ENCODE data around the gene FN3K.

FN3K gene

GRCh38 chr17:82703935-82704865 lies 31.2 kb upstream of the FN3K start:
- no peak for DNase-seq (ENCODE audit: low spot score)

- DNase-seq (ENCODE audit: low spot score) = no peak
Observed at GRCh38 chr17:82704886-82705285, 30.5 kb upstream of the FN3K start.

- DNase-seq (ENCODE audit: low spot score) = no peak
Observed at GRCh38 chr17:82705756-82706155, 29.7 kb upstream of the FN3K start.

DNA sequence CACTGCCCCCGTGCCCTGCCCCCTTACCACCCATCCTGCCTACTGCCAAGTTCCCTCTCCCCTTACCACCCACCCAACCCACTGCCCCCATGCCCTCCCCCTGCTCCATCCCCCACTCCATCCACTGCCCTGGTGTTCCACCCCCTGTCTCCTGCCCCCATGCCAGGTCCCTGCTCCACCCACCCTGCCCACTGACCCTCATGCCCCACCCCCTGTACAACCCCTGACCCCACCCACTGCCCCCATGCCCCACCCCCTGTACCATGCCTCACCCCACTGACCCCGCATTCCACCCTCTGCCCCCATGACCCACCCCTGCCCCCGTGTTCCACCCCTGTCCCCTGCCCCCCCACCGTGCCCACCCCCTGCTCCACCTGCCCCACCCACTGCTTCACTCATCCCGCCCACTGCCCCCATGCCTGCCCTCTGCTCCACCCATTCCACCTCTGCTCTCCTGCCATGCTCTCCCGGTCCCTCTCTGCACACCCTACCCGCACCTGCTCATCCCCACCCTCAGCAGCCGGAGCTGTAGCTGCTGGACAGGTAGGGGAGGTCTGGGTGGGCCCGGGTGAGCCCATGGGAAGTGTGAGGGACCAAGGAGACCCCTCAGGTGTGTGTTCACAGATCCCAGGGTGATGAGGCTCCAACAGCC lies 26.3 kb upstream of the FN3K start:
- no peak for DNase-seq (ENCODE audit: low spot score)

DNA sequence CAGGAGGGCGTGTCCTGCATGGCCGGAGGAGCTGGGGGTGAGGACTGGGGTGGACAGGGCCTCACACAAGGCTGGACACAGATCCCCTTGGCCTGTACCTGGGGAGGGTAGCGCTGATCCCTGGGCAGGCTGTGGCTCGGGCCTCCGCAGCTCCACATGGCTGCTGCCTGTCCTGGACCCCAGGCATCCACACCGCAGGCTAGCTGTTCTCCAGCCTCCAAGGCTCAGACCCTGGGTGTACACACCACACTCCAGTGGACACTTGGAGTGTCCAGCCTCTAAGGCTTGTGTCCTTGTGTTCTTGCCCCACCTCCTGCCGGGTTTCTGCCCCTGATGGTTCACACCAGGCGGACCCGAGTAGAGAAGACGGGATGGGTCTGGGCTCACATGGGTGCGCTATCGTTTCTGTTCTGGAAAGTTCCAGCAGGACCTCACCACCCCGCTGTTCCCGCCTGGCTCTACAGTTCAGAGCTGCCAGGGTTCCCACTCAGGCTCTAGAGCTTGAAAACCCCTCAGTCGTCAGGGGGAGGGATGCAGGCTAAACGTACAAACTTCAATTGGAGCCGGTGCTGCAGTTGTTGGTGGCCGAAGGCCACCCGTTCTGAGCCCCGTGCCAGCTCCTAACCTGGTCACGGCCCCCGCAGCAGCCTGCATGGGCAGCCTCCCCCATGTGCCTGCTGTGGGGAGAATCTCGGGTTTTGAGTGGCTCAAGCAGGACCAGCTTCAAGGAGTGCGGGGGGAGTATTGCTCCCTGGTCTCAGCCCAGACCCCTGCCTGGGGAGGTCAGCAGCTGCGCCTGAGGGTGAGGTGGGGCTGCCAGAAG lies 25.5 kb upstream of the FN3K start:
- no peak for DNase-seq (ENCODE audit: low spot score)

DNA sequence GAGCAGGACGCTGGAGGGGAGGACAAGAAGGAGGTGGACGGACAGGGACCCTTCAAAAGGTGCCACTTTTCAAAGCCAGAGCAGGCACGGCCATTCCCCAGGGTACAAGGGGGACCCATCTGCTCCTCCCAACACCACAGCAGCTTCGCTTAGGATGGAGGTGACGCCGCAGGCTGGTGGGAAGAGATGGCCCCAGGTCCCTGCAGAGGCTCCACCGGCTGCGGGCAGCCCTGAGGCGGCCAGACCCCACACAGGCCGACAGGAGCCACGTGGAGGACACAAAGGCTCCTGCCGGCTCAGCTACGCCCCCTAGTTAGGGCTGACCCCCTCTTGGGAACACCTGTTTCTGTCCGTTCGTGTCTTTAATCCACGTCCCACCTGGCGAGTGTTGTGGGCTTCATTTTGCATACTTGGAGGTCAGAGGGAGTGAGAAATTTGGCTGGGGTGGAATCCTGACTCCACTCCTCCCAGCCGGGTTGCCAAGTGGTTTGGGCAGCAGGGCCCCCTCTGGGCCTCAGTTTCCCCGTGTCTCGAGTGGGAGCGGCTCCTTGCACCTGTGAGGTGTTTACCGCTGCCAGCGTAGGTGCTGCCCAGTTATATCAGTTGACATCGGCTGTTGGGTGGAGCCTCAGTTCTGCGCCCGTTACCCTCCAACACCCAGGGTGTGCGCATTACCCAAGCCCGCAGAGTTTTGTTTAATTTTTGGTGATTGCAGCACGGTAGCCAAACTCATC lies 24.7 kb upstream of the FN3K start:
- no peak for DNase-seq (ENCODE audit: low spot score)

DNA sequence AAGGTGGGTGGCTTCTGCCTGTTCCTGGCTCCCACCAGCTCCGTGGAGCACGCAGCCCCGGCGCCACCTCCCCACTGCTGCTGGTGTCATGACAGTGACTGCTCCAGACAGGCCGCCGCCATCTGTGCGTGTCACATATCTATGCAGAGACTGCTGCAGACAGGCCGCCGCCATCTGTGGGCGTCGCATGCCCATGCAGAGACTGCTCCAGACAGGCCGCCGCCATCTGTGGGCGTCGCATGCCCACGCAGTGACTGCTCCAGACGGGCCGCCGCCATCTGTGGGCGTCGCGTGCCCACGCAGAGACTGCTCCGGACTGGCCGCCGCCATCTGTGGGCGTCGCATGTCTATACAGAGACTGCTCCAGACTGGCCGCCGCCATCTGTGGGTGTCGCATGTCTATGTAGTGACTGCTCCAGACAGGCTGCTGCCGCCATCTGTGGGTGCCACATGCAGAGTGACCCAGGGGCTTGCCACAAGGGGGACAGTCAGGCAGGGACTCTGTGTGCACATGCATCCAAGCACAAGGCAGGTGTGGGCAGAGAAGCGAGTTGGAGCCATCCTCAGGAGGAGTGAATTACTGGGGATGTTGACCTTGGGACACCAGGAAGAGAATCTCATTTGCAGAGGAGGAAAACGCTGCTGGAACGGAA lies 22.2 kb upstream of the FN3K start:
- no peak for DNase-seq (ENCODE audit: low spot score)

DNA sequence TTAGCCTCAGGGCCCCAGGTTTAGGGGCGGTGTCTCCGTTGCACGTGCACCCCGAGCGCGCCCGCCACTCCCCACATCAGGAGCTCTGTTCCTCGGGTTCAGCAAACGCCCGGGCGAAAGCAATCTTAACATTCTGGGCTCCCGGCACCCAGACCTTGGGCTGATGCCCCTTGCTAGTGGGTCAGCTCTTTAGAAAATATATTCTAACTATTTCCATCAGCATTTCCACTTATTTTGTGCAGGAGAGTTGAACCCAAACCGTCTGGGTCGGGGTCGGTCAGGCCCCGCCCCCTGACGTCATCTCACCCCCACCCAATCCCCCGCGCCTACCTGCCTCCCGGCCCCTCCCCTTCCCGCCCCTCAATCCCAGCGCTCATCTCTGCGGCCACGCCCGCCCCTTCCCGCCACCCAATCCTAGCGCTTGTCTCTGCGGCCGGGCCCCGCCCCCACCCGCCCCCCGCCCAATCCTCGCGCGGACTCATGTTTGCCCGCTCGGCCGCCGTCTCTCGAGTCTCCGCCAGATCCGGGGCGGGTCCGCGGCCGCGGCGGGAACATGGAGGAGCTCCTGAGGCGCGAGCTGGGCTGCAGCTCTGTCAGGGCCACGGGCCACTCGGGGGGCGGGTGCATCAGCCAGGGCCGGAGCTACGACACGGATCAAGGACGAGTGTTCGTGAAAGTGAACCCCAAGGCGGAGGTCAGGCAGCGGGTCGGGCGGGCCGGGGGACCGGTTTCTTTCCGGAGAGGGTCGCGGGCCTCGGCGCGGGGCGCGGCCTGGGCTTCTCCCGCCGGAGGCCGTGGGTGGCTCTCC lies 19.0 kb upstream of the FN3K start, which contains the start of gene FN3KRP:
FN3KRP (plus strand) TSS at position 504 of the 808 bp plus-strand sequence; CDS start at position 554, 50 bp downstream.
- peak; percentile 94 for DNase-seq (ENCODE audit: low spot score)

DNA sequence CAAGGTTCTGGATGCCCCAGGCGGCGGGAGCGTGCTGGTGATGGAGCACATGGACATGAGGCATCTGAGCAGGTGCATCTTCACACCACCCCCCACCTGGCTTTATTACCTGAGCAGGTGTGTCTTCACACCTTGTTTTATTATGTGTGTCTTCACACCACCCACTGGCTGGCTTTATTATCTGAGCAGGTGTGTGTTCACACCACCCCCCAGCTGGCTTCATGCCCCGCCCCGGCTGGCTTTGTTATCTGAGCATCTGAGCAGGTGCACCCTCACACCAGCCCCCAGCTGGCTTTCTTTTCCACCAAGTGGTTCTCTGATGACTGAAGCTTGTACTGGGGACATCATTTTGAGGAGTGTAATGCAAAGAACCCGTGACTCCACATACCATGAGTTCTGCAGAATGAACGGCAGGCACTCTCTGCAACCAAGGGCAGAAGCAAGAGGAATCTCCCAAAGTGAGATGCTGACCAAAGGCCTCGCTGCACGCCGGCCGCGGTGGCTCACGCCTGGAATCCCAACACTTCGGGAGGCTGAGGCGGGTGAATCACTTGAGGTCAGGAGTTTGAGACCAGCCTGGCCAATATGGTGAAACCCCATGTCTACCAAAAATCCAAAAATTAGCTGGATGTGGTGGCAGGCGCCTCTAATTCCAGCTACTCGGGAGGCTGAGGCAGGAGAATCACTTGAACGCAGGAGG lies 16.3 kb upstream of the FN3K start:
- DNase-seq (ENCODE audit: low spot score) = no peak

- DNase-seq (ENCODE audit: low spot score) = no peak
Observed at GRCh38 chr17:82720204-82720603, 15.2 kb upstream of the FN3K start.

GRCh38 chr17:82722341-82723013 lies 12.9 kb upstream of the FN3K start:
- no peak for DNase-seq (ENCODE audit: low spot score)

DNA sequence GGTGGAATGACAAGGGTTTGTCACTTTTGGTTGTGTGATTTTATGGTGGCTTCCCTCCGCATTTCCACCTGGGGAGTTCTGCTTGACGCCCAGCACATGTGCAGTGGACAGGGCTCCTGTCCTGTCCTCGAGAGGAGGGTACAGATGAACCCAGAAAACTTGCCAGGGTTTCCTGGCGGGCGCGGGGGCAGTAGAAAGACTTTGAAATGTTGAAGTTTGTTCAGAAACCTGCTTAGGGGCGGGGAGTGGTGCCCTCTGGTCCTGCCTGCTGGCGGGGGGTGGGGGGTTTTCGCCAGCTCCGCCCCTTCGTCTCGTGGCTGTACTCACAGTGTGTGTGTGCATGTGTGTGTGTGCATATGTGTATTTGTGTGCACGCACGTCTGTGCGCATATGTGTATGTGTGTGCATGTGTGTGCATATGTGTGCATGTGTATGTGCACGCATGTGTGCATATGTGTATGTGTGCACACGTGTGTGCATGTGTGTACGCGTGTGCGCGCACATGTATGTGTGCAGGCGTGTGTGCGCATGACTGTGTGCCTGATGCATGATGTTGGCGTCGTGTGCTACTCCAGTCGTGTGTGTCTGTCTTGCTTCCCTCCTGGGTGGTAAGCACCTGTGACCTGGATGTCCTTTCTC lies 12.1 kb upstream of the FN3K start:
- no peak for DNase-seq (ENCODE audit: low spot score)

GRCh38 chr17:82726427-82726826 lies 9.0 kb upstream of the FN3K start:
- no peak for DNase-seq (ENCODE audit: low spot score)

GRCh38 chr17:82729479-82730260 lies 5.7 kb upstream of the FN3K start:
- DNase-seq (ENCODE audit: low spot score) = no peak

GRCh38 chr17:82732118-82732743 lies 3.2 kb upstream of the FN3K start:
- no peak for DNase-seq (ENCODE audit: low spot score)

GRCh38 chr17:82736511-82737185 lies 1.2 kb downstream of the FN3K start:
- no peak for DNase-seq (ENCODE audit: low spot score)
